Neural progenitor cell (in vitro differentiated cells): Measurements from ENCODE around the gene NOTCH3.

Experiments used
- CTCF ChIP-seq: fragments of 200-600 bp; sonication (generic); IDR thresholded peaks from 2 replicates; pipeline ENCODE4 v1.5.1; 2017; ENCODE audit warnings: antibody characterized with exemption, mild to moderate bottlenecking
- EZH2 ChIP-seq: fragments of 200-600 bp; sonication (generic); IDR thresholded peaks from 2 replicates; pipeline ENCODE4 v1.6.1; 2017; ENCODE audit warnings: antibody characterized with exemption, mild to moderate bottlenecking, moderate library complexity
- EZH2phosphoT487 ChIP-seq: fragments of 200-600 bp; sonication (generic); IDR thresholded peaks from 2 replicates; pipeline ENCODE4 v1.6.1; 2017; ENCODE audit warnings: antibody characterized with exemption

GRCh38 chr19:15222738-15223648 lies 22.2 kb upstream of the NOTCH3 start:
- TF ChIP-seq CTCF = peak; percentile 9
- no peak for TF ChIP-seq EZH2
- TF ChIP-seq EZH2phosphoT487 = no peak
